A549 (cell line): Measurements from ENCODE around the gene SORBS1.

Experiments
- EP300 ChIP-seq, 2 experiments: fragments of >200 bp; sonication (Bioruptor Twin); formaldehyde crosslinking; IDR thresholded peaks; 2 replicates in 1 of 2; 3 replicates in 1 of 2; pipeline ENCODE4 v1.6.1; 2016 to 2017
- HDAC2 ChIP-seq: fragments of 200-600 bp; sonication (generic); IDR thresholded peaks from 2 replicates; pipeline ENCODE4 v1.6.1; 2016
- POLR2A ChIP-seq: IDR thresholded peaks from 2 replicates; pipeline ENCODE4 v1.6.1; 2012; ENCODE audit warnings: mild to moderate bottlenecking, low read length
- TF ChIP-seq, protein P1 (sequence below): fragments of >200 bp; sonication (Bioruptor Twin); formaldehyde crosslinking; IDR thresholded peaks from 3 replicates; pipeline ENCODE4 v1.5.1; 2016

DNA sequence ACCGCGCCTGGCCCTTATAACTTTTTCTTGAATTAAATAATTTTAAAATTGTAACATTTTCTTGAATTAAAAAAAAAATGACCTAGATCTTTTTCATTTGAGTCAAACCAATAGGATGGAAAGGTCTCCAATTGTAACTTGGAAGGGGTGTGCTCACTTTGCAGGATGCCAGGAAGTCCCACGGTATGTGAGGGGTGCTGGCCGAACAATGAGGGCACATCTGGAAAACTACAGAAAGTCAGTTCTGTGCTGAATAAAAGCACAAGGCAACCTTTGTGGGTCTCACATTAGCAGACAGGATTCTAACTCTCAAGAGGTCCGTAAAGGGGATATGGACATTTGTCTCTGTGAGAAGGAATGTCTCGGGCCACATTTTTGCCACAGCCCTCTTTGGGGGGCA is 217.6 kb downstream of the SORBS1 start:
- TF ChIP-seq POLR2A (no peak), EP300 (IDR thresholded peaks at IDR 0.05) (no peak), HDAC2 (no peak)
- TF ChIP-seq, protein P1, sequence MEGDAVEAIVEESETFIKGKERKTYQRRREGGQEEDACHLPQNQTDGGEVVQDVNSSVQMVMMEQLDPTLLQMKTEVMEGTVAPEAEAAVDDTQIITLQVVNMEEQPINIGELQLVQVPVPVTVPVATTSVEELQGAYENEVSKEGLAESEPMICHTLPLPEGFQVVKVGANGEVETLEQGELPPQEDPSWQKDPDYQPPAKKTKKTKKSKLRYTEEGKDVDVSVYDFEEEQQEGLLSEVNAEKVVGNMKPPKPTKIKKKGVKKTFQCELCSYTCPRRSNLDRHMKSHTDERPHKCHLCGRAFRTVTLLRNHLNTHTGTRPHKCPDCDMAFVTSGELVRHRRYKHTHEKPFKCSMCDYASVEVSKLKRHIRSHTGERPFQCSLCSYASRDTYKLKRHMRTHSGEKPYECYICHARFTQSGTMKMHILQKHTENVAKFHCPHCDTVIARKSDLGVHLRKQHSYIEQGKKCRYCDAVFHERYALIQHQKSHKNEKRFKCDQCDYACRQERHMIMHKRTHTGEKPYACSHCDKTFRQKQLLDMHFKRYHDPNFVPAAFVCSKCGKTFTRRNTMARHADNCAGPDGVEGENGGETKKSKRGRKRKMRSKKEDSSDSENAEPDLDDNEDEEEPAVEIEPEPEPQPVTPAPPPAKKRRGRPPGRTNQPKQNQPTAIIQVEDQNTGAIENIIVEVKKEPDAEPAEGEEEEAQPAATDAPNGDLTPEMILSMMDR, result no peak
